NK-92 treated with Interleukin-12 subunit alpha and Interleukin-12 subunit beta, amount 100 ng/mL, for 24 hours (cell line): ENCODE results near the gene BANP.
"Not testable (repeated sequence)": the region's sequence is repeated elsewhere in the genome, so short reads cannot be mapped to it uniquely, and the experiment has no call there.

Experiments used
- DNase-seq: peaks from one replicate; lab custom pipeline; 2025; lab: John Stamatoyannopoulos, UW

The BANP gene

DNA sequence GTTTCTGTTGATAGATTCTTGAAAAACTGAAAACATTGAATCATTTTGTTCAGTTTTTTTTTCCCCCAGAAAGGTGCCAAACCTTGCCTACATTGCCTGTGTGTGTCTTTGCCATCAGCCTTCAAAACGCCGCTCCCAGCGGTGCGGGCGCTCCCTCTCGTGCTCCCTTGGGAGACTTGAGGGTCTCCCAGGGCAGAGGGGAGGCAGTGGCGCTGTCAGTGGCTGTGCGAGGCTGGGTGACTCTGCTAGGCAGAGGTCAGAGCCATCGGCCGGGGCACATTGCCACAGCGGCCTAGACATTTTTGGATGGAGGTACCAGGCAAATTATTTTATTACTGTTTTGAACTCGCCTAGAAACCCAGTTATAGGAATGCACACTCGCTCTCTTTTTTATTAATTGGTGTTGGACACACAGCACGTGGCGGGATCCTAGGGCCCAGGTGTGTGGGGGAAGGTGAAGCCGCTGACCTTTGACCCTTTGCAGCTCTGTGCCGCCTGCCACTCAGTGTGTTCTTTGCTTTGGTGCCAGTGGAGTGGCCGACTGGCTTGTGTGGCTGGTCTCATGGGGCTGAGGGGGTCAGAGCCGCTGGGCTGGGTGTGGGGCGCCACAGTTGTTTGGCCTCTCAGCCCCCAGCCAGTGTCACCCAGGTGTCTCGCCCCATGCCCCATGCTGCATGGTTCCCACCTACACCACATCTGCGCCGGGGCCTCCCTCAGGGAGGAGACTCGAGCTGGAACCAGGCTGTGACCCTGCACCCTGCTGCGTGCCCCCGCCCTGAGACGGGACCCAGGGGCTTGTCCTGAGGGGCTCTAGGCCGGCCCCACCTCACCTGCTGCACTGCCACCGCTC, 115.7 kb downstream of the BANP start:
- no peak for DNase-seq

DNA sequence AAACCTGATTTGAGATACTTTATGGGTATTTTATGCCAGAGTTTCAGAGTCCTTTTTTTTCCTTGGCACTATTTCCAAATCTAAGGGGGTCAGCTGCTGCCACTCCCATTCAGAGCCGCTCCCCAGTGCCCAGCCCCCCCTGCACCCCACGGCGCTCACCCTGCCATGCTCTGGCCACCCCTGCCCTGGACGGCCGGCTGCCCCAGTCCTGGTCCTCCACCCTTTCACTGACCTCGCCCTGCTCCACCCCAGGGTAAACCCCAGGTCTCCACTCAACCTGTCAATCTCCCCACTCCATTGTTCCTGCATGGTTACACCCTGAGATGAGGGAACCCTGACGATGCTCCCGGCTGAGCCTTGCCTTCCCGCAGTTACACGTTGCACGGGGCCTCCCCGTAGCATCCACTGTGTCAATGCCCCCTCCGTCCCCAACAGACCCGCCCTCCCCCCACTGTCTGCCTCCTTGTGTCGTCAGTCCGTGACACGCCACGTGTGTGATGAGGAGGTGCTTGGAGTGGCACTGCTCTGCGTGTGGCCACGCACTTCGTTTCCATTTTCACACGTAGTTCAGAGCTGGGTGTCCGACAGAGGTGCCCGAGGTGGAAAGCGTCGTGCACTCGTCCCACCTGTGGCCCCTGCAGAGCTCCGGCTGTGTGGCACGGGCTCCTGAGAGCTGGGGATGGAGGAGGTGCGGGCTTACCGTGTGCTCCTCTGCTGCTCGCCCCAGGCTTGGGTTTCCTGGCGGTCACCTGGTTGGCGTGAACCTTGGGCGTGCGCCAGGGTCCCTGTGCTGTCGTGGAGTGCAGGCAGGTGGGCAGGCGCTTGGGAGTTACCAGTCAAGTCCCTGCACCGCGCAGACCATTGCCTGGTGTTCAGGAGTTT, 116.5 kb downstream of the BANP start:
- no peak for DNase-seq

DNA sequence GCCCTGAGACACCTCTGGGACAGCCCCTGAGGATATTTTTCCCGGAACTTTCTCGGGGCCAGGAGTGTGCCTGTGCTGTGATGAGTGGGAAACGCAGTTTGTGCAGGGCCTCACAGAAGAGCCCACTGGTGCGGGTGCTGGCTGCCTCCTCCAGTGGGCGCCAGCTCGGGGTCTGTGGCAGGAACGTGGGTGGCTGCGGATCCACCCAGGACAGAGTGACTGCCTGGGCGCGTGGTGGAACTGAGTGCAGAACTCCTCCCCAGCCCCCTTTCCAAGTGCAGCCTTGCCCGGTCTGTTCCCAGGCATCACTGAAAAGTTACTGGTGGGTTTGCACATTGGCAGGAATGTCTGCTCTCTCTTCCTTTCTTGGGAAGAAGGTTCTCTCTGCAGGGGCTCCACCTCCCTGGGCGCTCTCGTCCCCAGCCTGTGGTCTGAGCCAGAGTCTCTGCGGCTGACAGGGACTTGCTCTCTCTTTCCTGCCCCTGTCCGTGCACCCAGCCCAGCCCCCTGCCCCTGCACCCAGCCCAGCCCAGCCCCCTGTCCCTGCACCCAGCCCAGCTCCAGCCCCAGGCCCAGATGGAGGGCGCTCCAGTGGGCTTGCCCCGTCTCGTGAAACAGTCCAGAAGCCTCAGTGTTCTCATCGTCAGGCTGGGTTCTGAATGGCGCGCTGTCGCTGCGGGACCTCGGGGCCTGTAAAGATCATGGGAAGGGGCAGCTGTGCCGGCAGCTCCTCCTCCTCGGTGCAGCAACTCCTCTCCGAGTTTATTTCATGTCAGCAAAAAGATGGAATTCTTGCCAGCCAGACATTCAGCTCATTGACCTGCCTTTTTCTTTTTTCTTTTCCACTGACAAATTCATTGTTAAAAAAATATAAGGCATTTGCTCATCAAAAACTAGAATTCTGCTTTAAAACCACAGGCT, 117.5 kb downstream of the BANP start:
- DNase-seq, result no peak

DNA sequence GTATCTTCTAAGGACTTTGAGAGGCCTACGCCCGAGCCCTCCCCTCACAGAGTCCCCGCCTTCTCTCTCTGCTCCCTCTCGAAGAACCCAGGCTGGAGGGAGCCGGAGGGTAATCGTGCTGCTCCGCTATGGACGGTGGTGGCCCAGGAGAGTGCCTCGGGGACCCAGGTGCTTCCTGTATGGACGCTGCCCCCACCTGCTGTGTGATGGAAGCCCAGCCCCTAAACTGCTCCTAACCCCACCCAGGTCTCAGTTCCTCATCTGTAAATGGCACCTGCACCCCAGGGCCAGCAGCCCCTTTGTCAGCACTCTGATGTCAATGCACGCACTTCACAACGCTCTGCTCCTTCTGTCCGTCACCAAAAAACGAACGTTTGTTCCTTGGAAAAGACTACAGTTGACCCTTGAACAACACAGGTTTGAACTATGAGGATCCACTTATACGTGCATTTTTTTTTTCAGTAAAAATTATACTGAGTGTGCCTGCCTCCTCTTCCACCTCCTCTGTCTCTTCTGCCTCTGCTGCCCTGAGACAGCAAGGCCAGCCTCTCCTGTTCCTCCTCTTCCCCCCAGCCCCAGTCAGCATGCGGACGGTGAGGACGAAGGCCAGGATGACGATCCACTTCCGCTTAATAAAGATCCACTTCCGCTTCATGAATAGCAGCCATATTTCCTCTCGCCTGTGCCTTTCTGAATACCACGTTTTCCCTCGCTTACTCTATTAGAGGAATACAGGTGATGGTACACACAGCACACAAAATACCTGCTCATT, 118.3 kb downstream of the BANP start:
- DNase-seq, result no peak

DNA sequence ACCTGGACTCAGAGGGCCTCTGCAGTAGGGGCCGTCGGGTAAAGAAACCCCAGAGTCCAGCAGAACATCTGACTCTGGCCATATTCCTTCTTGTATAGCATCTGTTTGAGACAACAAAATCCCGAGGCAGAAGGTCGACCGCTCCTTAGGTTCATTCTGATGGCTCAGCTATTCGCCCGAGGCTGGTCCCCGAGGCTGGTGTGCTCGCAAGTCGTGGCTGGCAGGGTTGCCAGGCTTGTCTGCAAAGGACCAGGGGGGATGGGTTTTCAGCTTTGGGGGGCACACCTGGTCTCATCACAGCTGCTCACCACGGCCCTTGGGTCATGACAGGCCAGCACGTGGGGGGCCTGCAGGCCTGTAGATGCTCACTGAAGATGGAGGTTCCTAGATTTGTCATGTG, 119.1 kb downstream of the BANP start:
- no peak for DNase-seq

DNA sequence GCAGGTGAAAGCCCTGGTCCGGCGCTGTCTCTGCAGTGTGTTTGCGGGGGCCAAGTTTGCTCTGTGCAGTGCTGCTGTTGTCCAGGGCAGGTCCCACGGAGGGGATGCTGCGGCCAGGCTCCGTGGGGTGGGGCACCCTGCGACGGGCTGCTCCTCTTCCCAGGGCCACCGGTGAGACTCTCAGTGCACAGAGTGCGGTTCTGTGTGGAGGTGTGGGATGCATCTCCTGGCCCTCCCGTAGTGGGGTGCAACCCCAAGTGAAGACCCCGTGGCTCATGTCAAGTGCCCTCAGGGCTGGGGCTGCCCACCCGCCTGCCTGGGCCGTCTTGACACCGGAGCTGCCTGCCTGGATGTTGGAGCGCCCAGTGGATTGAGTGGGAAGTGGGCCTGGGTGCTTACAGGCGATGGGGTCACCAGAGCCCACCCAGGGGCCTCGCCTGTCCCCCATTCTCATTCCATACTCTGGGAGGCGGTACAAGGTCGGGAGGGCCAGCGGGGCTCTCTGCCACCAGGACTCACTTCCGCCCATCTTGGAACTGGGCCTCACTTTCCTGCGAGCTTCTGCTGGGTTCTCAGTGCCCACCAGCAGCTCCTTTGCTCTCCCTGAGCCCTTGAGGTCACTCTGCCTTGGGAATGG, 119.9 kb downstream of the BANP start:
- DNase-seq, result no peak

DNA sequence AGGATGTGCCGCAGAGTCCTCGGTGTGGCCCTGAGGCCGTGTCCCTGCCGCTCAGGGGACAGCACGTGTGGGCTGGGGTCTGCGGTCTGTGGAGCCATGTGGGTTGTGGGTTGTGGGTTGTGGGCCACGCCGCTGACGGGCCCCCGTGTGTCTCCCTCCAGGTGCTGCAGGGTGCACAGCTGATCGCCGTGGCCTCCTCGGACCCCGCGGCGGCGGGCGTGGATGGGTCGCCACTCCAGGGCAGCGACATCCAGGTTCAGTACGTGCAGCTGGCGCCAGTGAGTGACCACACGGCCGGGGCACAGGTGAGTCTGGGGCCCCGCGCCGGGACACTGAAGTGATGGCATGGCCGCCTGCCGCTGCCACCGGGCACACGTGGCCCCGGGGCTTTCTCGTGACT, 120.7 kb downstream of the BANP start:
- DNase-seq, result no peak

DNA sequence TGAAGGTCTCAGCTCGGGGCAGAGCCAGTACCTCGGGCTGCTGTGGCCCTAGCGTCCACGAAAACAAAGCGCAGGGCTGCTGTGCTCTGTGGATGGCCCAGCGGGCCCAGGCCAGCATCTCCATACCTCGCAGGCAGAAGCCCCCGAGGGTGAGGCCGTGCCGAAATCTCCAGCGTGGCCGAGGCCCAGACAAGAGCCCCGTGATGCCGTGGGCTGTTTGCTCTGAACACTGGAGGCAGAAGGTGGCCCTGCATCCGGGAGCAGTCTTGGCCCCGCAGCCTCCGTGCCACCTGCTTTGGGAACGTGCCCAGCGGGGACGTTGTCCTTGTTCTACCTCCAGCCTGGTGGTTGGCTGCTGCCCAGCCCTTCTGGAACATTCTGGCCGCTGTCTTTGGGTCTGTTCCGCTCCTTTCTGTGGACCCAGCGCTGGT, 121.4 kb downstream of the BANP start:
- DNase-seq, result no peak

DNA sequence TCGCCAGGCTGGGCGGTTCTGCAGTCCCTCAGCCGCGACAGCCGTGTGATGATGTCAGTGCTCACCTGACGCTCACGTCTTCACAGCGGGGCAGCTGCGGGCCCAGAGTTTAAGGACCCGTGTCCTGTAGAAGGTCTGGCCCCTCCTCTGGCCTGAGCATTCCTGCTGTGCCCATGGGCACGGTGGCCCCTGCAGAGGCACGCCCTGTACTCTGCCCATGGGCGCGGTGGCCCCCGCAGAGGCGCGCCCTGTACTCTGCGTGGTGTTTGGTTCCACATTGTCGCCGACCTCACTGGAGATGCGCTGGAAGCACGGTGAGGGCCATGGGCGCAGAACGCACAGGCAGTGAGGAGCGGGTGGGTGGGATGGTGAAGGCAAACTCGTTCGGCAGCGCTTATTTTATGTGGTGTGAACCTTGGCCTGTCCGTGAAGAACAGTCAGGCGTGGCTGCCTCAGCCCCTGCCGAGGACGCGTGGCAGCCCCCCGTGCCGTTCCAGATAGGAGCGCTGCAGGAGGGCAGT, 122.0 kb downstream of the BANP start:
- no peak for DNase-seq

DNA sequence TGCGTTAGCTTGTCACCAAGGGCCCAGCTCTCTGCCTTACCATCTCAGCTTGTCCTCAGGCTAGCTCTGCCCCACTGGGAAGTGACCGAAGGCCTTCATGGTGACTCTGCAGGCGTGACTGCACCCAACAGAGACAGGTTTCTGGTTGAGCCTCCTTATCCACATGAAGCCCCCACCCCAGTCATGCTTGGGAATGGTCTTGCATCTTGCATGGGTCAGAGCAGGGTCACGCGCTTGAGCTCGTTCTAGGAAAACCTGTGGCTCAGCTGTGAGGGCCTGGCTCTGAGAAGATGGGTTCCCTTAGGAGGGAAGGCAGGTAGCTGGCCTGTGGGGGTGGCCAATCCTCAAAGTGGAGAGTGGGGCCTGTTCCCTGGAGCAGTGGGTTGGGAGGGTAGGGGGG, 122.8 kb downstream of the BANP start:
- DNase-seq, result no peak

DNA sequence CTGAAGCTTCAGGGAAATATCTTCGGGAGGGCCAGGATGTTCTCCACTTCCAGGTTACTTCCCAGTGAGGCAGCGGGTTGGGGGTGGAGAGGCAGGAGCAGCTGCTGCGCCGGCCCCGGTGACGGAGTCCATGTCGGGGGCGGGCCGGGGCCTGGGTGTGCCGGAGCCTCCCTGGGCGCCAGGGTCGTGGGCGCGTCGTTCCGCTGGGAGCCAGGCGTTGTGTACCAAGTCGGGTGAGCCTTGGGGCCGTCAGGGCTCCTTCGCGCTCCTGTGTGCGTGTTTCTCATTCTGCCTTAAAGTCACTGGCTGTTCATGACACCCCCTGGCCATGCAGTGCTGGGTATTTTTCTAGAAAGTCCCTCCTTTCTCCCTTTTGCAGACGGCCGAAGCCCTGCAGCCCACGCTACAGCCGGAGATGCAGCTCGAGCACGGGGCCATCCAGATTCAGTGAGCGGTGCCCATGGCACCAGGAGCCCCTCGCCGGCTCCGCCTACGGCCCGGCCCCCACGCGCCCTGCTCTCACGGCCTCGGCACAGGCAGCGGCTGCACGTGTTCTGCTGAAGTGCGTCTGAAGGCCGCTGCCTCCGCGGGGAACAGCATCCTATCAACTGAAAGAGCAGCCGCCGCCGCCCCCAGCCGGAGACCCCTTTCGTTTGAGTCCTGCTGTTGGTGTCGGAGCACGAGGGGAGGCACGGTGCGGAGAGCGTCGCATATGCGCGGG, 125.1 kb downstream of the BANP start:
- DNase-seq, result no peak

DNA sequence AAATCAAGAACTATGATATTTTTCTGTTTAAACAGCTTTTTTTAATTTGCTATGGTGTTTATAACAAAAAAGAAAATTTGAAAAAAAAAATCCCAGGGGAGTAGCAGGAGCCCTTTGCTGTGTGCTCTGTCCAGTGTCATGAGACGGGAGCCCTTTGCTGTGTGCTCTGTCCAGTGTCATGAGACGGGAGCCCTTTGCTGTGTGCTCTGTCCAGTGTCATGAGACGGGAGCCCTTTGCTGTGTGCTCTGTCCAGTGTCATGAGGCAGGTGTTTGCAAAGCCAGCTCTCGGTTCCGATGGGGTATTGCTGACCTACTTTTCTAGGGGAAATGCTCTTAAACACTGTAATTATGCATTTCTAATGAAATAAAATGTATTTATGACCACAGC, 125.7 kb downstream of the BANP start:
- not testable (repeated sequence) for DNase-seq

DNA sequence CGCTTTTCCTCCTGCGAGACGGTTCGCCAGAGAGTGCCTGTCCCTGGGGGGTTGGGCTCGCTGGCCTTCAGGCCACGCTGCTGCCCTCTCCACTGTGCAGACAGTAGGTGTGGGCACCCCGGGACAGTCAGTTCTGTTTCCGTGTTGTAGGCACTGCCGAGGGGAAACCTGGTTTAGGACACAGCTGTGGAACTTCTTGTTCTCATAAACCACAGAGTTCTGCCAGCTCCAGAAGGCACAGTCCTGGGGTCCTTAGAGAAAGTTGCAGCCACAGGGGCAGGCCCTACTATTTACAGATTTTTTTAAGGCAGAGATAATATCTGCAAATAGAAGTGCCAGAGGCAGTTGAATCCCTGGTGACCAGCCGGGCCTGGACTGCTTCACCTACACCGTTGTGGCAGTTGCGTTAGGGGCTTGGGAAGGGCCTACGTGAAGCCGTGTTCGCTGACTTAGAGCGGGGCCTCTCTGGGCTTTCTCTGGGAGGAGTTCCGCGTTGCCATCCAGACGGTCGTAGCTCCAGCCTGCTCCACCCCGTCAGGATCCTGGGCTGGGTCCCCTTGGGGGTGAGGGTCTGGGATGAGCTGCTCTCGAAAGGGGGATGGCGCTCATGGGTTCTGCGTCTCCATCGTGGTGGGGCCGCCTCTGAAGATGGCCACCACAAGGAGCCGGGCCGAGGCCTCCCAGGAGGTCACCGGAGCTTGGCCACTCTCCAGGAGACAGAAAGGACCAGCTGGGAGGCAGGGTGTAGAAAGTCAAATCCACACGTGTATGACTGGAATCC, 126.3 kb downstream of the BANP start:
- DNase-seq, result no peak

DNA sequence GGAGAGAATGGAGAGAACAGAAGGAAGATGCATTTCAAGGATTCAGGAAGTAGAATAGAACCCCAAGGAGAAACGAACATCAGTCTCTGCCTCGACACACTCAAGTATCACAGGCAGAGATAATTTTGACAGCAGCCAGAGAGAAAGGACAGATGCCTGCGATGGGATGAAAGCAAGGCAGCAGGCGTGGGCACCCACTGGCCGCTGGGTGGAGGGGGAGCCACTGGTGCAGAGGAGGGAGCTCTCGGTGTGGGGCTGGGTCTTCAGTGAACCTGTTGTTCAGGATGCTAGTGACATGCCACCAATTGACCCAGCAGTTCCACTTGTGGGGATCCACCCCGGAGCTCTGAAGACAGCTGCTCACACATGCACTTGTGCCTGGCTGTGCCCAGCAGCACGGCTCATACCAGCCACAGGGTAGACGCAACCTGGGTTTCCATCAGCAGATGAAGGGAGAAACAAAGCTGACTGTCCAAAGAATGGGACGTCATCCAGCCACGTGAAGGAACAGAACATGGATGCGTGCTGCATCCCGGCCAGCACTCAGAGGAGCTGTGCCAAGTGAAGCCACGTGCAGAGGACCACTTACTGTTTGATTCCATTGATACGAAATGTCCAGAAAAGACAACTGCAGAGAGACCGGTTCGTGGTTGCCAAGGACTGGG, 127.0 kb downstream of the BANP start:
- no peak for DNase-seq

DNA sequence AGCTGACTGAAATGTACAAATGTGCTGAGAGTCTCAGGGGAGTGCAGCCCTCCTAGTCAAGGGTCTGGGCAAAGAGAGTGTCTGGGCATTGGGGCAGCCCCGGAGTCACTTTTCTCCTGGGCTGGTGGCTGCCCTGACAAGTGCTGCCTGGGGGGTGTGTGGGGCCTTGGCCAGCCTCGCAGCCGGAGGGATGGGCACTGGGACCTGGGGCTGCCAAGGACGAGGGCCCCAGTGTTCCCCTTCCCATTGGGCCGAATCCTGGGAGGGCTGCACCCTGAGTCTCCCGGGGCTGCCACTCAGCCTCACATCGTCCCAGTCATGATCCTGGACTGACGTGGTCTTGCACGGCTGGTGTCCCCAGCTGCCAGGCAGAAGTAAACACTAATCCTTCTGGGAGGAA, 132.3 kb downstream of the BANP start:
- no peak for DNase-seq

DNA sequence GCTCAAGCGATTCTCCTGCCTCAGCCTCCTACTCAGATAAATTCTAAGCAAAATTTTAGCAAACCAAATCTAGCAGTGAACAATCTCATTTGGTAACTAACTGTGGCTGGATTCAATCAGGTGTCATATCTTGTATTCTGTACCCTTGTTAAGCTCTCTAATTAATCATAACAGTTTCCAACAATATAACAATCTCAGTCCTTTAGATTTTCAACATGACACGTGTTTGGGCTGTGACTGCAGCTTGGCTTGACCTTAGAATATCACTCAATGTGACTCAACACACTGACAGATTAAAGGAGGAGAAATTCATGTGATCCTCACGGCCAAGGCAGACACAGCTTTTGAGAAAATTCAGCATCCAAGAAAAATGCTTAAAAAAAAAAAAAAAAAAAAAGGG, 133.6 kb downstream of the BANP start:
- DNase-seq, result no peak

DNA sequence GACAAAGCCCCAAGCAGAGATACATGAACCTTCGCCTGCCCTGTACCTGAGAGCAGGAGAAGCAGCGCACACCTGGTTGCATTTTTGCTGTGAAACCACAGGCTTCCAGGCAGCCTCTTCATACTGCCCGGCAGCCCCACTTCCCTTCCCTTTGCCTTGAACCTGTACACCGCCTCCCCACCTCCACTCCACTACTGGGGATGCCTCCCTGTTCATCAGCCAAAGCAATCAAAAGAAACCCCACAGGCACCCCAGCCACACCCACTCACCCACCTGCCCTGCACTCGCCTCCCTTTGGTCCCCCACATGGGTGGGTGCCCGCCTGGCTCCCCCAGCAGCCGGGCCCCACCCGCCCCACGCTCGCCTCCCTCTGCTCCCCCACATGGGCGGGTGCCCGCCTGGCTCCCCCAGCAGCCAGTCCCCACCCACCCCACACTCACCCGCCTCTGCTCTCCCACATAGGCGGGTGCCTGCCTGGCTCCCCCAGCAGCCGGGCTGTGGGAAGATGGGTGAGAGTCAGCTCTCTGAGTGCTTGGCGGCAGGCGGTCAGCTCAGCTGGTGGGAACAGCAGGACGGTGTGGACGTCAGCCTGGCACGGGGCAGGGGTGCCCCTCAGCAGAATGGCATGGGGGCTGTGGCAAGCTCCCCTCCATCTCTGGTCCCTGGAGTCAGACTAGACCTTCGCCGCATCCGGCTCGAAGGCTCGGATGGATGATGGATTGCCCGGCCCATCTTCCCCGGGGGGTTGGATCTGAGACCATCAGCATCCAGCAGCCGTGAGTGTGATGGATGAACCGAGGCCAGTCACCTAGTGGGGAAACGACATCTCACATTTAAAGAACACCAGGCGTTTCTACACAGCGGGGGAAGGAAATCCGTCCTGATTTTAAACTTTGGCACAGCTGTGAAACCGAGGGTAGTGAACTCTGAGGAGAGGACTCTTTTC, 135.6 kb downstream of the BANP start:
- DNase-seq, result no peak

DNA sequence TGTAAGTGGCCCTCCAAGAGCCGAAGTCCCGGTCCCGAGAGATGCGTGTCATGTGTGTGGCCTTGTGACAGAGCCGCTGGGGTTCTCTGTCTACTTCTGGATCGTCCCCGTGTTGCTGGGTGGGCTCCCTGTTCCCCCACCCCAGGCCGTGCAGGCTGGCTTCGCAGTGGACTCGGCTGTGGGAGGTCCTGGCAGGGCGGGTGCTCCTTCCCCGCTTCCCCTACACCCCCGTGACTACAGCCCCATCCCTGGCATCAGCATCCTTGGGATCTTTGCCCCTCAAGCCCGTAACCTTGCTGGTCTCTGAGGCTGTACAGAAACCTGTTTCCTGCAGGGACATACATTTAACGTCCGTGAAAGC, 136.3 kb downstream of the BANP start:
- DNase-seq, result no peak
